NCI-H146 treated with DMSO at 0.1 percent for 48 hours (cell line): ENCODE measurements around the gene KCNIP1.

Experiments used
- DNase-seq: peaks from one replicate; lab custom pipeline; 2025; ENCODE audit not compliant: unreplicated experiment; lab: John Stamatoyannopoulos, UW

The KCNIP1 gene

GRCh38 chr5:170562166-170562874, 58.5 kb downstream of the KCNIP1 start:
- no peak for DNase-seq

GRCh38 chr5:170562875-170563228, 59.0 kb downstream of the KCNIP1 start:
- no peak for DNase-seq

- no peak for DNase-seq
Measured at GRCh38 chr5:170563824-170564567, 60.2 kb downstream of the KCNIP1 start.

- DNase-seq = no peak
Measured at GRCh38 chr5:170565072-170565471, 61.3 kb downstream of the KCNIP1 start.

GRCh38 chr5:170569101-170569500, 65.3 kb downstream of the KCNIP1 start:
- no peak for DNase-seq

- no peak for DNase-seq
Measured at GRCh38 chr5:170570476-170570875, 66.7 kb downstream of the KCNIP1 start.

- no peak for DNase-seq
Measured at GRCh38 chr5:170571281-170571731, 67.5 kb downstream of the KCNIP1 start.

- no peak for DNase-seq
Measured at GRCh38 chr5:170571875-170572852, 68.3 kb downstream of the KCNIP1 start.

- no peak for DNase-seq
Measured at GRCh38 chr5:170573114-170573513, 69.3 kb downstream of the KCNIP1 start.

GRCh38 chr5:170573660-170574059, 69.8 kb downstream of the KCNIP1 start:
- DNase-seq = no peak

GRCh38 chr5:170576602-170577535, 73.0 kb downstream of the KCNIP1 start:
- no peak for DNase-seq

- DNase-seq = no peak
Measured at GRCh38 chr5:170579601-170580000, 75.8 kb downstream of the KCNIP1 start.

GRCh38 chr5:170581211-170581610, 77.4 kb downstream of the KCNIP1 start:
- DNase-seq = no peak

GRCh38 chr5:170582644-170583330, 79.0 kb downstream of the KCNIP1 start:
- no peak for DNase-seq

- no peak for DNase-seq
Measured at GRCh38 chr5:170584003-170584402, 80.2 kb downstream of the KCNIP1 start.

- no peak for DNase-seq
Measured at GRCh38 chr5:170584450-170585058, 80.7 kb downstream of the KCNIP1 start.

GRCh38 chr5:170585273-170585948, 81.6 kb downstream of the KCNIP1 start:
- DNase-seq = no peak

GRCh38 chr5:170587808-170588207, 84.0 kb downstream of the KCNIP1 start:
- no peak for DNase-seq

- DNase-seq = no peak
Measured at GRCh38 chr5:170589643-170590042, 85.8 kb downstream of the KCNIP1 start.
